Embryonic facial prominence (tissue), 1 donor: ENCODE results near the gene FRMD3.

Experiments
- DNase-seq: peaks from one replicate; pipeline ENCODE4 v3.0.0-alpha.2; 2016; ENCODE audit errors: extremely low spot score

The FRMD3 gene

DNA sequence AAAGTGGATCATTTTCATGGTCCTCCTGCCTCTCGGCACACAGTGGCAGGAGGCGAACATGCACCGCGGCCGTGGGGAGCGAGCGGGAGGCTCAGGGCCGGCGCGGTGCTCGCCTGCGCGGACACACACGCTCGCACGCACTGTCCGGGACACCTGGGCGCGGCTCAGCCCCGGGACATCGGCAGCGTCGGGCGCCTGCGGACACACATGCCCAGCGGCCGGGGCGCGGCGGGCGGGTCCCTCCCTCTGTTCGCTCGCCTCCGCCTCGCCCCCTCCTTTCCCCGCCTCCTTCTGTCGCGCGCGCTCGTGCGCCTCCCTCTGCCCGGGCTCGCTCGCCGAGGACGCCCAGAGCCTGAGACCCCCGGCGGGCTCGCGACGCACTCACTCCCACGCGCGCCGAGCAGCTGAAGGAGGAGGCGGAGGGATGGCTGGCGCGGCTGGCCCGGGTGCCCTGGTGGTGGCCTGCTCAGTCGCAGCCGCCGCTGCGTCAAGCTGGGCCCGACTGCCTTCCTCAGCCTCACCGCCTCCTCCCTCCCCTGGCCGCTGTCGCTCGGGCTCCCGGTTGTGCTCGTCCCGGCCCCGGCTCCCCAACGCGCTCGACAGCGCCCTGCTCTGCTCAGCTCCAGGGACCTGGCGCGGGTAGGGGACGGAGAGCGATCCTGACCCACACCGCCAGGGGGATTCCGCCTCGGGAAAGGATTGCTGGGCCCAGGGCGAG is at the start of gene FRMD3:
Gene FRMD3, minus strand, starts transcription at position 230 of the 718 bp plus-strand sequence. Its CDS starts 170 bp downstream, at position 60.
- DNase-seq: peak; percentile 14

DNA sequence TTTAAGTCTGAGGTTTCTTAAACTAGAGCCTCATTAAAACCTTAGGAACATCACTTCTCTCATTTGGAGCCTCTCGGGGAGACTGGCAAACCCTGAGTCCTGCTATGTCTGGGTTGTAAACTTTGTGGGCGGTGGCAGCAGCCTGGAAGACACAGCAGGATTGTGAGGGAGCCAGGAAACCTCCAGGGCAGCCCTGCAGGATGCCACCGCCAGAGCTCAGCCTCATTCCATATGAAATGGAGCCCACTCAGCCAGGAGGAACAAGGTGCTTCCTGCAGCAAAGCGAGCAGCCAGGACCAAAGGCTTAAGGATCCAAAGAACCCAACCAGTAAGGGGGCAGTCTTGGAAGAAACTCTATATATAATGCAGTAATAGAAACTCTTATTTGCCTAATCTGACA is 46.8 kb upstream of the FRMD3 start:
- no peak for DNase-seq

DNA sequence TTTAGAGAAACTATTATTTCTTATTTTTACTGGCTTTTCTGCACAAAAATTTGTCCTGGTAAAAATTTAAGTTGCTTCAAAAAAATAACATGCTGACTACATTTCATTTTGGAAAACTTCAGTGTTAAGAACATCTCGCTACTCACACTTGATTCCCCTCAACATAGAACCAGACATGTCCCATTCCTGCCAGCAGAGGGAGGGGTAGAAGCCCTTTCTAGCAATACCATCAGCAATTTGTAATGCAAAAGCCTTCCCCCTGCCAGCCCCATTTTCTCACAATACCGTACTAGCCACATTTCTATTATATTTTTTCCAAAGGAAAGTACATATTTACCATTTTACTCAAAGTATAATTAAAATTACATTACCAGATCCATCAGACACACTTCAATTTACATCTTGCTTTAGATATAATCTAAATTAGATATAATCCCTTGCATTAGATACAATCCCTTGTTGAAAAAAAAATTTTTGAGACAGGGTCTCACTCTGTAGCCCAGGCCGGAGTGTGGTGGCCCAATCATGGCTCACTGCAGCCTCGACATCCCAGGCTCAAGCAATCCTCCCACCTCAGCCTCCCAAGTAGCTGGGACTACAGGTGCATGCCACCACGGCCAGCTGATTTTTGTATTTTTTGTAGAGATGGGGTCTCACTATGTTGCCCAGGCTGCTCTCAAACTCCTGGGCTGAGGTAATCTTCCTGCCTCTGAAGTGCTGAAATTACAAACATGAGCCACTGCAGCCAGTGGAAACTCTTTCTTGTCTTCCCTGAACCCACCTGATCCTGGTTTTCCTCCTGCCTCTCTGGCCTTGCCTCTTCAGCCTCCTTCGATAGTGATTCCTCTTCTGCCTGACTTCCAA is 45.2 kb upstream of the FRMD3 start:
- DNase-seq: peak; percentile 15

DNA sequence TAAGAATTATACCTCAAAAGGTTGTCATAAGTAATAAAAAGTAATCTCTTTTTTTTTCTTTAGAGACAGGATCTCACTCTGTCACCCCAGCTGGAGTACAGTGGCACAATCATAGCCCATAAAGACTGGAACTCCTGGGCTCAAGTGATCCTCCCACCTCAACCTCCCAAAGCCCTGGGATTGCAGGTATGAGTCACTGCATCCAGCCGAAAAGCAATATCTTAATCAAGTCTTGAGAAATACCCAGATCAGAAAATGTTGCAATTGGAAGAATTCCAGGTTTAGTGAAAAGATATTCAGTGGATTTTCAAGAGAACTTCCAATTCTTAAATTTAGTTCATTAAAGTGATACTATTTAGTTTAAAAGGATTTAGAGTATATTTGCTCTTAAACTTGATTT is 43.8 kb upstream of the FRMD3 start:
- no peak for DNase-seq

- DNase-seq: no peak
These were observed 36.3 kb upstream of the FRMD3 start for GRCh38 chr9:83574482-83574881.

GRCh38 chr9:83572524-83572923 is 34.3 kb upstream of the FRMD3 start:
- DNase-seq: no peak

DNA sequence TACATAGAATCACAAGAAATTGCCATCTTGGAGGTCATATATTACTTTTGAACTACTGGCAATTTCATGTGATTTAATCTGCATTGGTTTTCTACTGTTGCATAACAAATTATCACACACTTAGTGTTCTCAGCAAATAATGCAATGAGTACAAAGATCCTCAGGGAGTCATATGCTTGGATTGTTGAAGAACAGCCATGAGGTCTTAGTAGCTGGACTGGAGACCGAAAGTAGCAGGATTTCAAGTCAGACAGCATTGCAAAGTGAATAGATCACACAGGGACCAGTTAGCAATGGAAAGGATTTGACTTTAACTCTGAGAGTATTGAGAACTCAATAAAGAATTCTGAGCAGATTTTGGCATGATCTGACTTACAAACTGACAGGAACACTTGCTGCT is 32.2 kb upstream of the FRMD3 start:
- no peak for DNase-seq

DNA sequence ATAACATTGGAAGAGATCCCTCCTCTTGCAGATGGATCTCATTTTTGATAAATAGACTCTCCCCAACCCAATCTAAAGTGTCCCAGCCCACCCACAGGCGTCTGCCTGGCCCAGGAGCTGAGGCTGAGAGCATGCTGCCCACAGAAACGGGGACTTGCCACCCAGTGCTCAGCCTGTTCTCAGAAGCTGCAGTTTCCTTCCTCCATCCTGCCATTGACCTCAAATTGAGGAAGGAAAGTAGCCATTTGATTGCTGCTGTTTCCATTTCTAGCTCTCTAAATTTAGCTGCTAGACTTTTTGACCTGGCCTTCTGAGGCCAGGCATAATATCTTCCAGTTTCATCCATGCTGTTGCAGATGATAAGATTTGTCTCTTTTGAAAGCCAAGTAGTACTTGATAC is 31.1 kb upstream of the FRMD3 start:
- no peak for DNase-seq

GRCh38 chr9:83563360-83563759 is 25.2 kb upstream of the FRMD3 start:
- DNase-seq: no peak

- DNase-seq: no peak
These were observed 22.1 kb upstream of the FRMD3 start for GRCh38 chr9:83560169-83560826.

GRCh38 chr9:83557771-83558170 is 19.6 kb upstream of the FRMD3 start:
- DNase-seq: no peak

DNA sequence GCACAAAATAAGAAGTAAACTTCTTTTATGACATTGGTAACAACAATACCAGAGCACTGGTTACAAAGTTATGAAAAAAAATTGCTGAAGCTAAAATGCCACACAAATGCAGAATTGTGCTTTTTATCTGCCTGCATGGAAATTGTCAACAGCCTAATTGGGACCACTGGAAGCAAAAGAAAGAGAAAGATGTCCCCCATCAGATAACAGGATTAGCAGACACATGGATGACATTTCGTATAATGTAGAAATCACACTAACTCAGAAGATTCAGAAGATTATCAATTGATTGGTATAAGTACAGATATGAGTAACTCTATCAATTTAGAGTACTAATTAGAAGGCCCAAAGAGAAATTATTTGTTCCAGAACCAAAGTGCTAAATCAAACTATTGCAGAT is 19.1 kb upstream of the FRMD3 start:
- no peak for DNase-seq

DNA sequence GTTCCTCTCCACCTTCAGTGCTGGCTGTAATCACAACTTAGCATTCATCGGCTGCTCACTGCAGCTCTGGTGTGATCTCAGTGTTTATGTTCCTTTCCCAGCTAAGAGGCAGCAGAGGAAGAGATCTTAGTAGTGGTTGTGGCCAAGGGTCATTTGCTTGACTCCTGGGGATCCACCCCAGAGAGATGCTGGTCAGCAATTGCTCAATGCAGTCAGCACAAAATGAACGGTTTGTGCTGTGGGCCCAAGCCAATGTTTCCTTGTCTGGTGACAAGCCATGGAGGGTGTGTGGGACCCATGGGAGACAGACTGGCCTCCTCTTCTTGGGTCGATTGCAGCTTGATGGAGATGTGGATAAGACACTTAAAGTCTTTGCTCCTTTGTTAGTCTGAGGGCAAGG is 16.1 kb upstream of the FRMD3 start:
- DNase-seq: no peak

DNA sequence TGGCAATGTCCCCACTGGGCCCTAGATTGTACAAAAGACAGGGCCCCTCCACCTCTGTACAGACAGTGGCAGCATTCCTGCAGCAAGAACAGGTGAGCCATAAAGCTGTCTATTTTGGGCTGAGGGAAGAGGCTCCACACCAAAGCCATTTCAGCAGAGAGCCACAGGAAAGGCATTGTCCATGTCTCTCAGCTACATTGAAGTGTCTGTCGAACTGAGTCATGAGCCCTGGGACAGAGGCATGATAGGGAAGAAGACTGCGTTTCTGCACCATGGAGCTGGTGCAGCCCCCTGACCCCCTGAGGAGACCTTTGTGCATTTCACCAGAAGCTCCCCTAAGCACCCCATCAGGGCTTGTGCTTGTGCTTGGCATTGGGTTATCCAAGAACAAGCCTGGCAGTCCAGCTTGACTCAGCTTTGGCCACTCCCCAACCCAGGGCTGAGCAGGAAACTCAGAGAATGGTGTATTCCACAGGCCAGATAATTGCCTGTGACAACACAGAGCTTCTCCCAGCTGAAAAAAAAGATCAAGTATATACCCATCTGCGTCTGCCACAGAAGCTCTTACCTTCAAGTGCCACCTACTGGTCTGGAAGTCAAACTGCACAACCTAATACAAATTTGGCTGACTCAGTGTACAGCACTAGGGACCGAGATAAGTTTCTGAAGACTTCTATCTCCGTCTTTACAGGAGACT is 5.9 kb upstream of the FRMD3 start:
- DNase-seq: no peak

- no peak for DNase-seq
These were observed 663 bp upstream of the FRMD3 start for GRCh38 chr9:83538890-83539238.

DNA sequence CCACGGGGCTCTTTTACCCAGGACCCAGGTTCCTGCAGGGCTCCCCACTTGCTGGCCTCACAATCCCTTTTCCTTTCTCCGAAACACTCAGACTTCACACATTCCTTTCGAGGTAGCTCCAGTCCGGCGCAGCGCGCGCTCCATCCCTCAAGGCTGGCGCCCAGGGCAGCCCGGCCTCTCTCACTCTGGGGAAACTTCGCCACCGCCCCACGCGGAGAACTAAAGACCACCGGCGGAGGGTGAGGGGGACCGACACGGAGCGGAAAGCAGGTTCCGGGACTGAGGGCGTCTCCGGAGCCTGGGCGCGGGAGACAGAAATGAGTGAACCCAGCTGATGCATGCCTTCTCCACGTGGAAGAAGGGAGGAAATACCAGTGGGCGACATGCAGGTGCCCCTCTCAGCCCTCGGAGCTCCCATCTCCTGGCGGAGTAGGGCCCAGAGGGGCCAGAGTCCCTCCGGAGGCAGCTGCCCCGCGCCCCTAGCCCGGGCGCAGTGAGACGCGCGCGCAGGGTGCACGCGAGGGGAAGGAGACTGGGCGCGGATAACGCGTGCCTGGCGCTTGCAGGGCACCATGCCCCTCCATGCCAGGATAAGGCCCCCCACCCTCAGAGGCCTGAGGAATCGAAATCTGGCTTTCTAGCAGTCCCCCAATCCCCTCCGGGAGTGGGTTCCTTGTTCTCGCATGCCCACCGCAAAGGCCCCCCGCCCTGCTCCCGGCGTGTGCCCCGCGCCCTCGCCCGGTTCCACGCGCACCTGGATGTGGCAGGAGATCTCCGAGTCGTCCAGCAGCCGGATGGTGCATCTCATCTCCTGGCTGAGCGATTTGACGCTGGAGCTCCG is 650 bp downstream of the FRMD3 start:
- no peak for DNase-seq

GRCh38 chr9:83536332-83536731 is 1.9 kb downstream of the FRMD3 start:
- no peak for DNase-seq

DNA sequence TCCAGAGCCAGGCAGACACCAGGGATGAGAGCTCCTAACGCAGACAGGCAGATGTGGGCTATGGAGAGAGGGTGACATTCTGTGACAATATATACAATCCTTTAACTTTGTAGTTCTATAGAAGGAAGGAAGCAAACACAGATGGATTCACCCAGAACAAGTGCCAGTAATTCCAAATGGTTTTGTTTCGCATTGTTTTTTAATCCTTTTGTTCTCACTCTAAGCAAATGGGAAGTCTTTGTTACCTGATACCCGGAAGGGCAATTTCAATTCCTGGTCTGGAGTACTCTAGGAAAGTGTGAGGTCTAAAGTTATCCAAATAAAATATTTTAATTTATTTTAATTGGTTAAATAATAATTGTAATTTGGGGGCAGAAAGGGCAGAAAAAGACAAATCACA is 2.5 kb downstream of the FRMD3 start:
- no peak for DNase-seq

GRCh38 chr9:83533296-83533695 is 4.9 kb downstream of the FRMD3 start:
- no peak for DNase-seq

GRCh38 chr9:83526901-83527300 is 11.3 kb downstream of the FRMD3 start:
- DNase-seq: no peak

- no peak for DNase-seq
These were observed 12.0 kb downstream of the FRMD3 start for GRCh38 chr9:83526211-83526610.
